CD4-positive, alpha-beta T cell treated with Interleukin-6 for 4 hours (primary cell): Measurements from ENCODE around the gene SLC25A26.
A peak's percentile ranks its signal among the peaks of the same experiment; 100 is the strongest.

ENCODE experiments used
- DNase-seq: peaks from one replicate; pipeline ENCODE4 v3.0.0-alpha.2; 2020; ENCODE audit warnings: mixed read lengths

The SLC25A26 gene

DNA sequence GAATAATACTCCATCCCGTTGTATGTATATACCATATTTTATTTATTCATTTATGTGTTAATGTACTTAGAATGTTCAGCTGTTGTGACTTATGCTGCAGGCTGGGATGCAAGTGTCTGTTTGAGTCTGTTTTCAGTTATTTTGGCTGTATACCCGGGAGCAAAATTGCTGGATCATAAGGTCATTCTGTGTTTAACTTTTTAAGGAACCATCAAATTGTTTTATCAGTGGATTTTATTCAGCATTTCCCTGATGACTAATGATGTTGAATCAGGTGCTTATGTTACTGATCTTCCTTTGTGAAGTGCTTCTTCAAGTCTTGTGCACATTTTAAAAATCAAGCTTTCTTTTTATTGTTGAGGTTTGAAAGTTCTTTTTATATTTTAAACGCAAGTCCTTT, 118.1 kb downstream of the SLC25A26 start:
- no peak for DNase-seq

GRCh38 chr3:66342717-66343356, 122.0 kb downstream of the SLC25A26 start:
- DNase-seq = no peak

DNA sequence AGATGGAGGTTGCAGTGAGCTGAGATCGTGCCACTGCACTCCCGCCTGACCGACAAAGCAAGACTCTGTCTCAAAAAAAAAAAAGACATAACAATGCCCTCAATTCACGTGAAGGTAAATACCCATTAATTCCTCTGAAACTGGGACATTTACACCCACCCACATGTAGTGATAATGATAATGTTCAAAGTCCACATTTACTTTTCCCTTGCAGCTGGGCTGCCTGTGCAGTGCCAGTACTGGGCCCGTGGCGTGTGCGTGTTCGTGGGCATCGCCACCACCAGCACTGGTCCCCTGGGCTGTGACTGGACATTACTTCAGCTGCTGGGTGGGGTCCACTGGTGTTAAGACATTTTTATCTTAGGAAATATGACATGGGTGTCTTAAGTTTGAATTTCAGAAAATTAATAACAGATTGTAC, 123.6 kb downstream of the SLC25A26 start:
- DNase-seq = no peak

GRCh38 chr3:66344848-66345578, 124.2 kb downstream of the SLC25A26 start:
- DNase-seq = no peak

DNA sequence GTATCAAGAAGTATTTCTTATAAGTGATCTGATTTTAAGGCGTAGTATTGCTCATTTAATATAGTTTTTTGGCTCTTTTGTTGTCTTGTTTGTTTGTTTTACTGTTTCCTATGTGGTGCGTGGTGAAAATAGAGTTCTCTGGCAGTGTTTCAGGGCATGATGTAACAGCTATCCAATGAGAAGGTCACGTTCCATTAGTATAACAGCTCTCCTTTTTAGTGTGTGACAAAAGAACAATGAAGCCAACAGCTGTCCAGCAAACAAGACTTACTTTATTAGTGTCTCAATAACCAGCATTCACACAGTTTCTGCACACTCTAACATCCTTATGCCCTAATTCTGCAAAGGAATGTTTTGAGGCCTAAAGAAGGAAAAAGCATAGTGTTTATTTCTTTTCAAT, 127.9 kb downstream of the SLC25A26 start:
- no peak for DNase-seq

DNA sequence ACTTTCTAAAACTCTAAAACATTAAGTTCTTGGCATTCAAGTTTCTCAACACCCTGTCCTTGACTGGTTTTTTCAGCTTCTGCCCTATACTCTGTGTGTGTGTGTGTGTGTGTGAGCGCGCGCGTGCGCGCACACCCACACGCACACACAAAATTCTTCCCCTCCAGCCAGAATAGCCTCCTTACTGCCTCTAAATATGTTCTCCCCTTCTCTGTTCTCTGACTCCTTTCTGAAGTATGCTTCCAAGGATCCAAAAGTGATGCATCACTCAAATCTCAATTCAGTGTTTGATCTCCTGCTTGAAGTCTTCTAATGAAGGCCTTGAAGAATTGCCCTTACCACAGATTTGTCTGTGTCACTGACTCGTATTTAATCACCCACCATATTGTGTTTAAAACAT, 129.8 kb downstream of the SLC25A26 start:
- DNase-seq = no peak

DNA sequence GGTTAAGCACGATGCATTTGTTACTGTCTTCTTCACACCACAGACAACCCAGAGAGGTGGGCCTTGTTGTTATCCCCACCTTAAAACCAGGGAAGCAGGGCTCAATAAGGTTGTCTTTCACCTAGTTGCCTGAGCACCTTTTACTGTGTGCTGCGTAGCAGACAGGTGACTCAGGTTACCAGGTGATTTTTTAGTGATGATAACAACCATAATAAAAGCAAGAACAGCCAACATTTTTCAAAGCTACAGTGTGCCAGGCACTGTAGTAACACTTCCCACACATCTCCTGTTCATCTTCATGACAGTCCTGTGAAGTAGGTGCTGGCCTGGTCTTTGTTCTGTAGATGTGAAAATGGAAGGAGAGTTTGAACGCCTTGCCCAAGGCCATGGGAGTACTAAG, 132.2 kb downstream of the SLC25A26 start:
- DNase-seq = no peak

GRCh38 chr3:66353530-66353929, 132.7 kb downstream of the SLC25A26 start:
- DNase-seq = no peak

DNA sequence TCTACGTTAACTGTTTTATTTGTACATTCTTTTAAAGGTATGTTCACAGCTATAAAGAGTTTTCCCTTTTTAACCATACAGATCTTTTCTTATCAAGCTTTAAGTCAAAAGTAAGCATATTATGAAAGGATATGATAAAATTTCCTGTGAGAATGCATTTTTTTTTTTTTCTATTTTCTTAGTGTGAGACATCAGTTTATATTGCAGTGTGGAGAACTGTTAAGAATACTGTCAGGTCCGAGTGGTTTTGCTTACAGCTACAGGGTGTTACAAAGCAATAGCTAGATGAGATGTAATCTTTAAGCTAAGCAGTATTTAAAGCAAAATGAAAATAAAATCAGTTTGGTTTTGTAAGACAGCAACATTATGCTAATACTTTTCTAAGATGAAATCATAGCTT, 133.2 kb downstream of the SLC25A26 start:
- no peak for DNase-seq

DNA sequence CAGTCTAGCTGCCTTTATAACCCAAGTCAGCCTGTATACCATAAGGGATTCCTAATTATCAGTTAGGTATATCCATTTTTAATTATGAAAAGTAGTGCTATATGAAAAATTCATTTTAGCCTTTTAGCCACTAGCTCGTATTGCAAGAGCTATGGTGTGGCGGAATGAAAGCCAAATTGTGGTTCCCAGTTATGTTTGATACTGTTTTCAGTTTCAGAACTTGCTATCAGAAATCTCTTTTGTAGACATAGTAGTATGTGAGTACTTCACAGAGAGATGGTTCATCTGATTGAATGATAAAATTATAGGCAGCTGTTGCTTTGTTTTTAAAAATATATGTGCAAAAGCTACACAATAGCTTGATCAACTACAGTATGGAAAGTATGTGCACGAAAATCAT, 134.6 kb downstream of the SLC25A26 start:
- no peak for DNase-seq

- DNase-seq = no peak
These were observed 135.2 kb downstream of the SLC25A26 start for GRCh38 chr3:66355997-66356396.

DNA sequence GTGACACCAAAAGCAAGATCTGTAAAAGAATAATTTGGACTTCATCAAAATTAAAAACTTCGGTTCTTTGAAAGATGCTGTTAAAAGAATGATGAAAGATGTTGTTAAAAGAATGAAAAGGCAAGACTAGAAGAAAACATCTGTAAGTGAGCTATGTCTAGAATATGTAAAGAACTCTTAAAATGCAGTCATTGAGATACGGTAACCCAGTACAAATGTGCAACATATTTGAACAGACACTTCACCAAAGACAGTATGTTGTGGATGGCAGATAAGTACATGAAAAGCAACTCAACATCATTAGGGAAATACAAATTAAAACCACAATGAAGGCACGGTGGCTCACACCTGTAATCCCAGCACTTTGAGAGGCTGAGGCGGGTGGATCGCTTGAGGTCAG, 140.6 kb downstream of the SLC25A26 start:
- DNase-seq = no peak

- DNase-seq = no peak
These were observed 141.7 kb downstream of the SLC25A26 start for GRCh38 chr3:66362541-66362941.

DNA sequence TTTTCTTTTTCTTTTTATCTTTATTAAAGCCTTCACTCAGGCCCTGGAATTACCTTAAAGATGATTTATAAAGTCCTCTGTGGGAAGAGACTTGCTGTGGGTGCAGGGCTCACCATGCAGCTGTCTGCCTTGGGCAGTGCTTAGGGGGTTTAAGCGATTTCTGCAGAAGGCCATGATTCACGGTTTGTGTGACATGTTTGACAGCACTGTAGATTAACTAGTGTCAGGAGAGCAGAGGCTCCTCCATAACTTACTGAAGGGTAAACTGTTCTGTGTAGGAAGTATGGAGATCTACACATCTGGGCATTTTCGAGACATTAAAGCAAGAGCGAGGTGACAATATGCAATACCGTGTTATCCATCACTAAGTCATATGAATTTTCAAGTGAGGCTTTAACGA, 142.3 kb downstream of the SLC25A26 start:
- no peak for DNase-seq

DNA sequence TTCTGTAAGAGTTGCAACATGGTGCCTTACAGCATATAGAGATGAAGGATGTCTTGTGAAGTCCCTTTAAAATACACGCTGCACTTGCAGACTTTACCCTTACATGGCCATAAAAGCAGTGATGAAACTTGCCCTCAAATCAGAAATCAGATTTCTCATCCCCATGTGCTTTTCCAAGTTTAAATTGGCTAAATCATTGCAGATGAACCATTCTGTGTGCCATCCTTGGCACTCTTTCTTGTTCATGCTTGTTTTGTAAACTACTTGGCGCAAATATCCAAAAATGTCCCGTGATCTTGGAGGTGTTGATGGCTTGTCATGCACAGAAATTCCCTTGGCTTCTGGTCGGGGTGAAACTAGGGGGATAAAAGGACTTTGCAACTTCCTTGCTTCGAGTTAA, 144.3 kb downstream of the SLC25A26 start:
- no peak for DNase-seq

DNA sequence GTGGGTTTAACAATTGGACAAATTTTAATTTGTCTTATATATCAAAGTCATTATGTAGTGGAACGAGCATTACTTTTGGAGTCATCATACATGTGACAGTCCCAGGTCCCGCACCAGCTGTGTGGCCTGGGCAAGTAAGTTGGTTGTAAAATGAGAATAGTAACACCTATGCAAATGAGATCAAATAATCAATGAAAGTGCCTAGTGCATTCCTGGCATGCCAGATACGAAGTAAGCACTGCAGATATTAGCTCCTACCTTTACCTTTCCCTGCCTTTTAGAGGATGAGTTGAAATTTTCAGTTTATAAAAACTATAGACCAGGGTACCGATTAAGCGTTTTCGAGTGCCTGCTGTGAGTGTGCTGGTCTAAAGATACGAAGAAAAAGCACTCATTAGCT, 145.9 kb downstream of the SLC25A26 start:
- no peak for DNase-seq

- no peak for DNase-seq
These were observed 147.2 kb downstream of the SLC25A26 start for GRCh38 chr3:66367979-66368378.

DNA sequence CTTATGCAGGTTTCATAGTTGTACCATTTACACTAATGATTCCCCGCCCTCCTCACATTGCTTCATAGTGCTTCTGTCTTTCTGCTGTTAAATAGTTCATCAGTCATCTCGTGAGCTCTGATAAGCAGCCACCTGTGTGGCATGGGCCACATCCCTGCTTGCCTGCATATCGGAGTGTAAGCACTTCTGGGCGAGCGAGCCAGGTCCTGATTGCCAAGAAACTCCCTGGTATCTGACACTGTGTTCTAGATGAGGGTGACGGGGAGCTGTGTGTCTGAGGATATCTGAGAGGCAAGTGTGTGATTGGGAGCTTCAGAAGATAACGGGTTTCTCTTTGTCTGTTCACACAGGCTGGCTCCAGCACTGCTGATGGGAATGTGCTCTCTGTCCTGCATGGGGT, 149.4 kb downstream of the SLC25A26 start:
- DNase-seq = no peak

DNA sequence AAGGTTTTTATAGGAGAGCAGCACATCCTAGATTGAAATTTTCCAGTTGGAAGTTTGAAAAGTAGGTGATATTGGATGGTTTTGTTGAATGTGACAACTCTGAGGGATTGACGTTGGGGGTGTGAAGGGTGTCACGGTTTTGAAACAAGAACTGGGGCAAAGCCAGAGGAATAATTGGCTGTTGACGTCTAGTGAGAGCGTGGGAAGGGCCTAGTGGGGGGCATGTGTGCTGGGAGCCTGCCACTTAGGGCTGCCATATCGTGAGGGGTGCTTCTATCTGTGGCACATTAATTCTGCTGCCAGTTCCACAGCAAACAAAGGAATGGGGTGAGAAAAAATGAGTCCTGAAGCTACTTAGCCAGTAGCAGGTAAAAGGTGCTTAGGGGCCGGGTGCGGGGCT, 150.6 kb downstream of the SLC25A26 start:
- DNase-seq = no peak

GRCh38 chr3:66372681-66373350, 152.0 kb downstream of the SLC25A26 start:
- DNase-seq = peak; percentile 58

DNA sequence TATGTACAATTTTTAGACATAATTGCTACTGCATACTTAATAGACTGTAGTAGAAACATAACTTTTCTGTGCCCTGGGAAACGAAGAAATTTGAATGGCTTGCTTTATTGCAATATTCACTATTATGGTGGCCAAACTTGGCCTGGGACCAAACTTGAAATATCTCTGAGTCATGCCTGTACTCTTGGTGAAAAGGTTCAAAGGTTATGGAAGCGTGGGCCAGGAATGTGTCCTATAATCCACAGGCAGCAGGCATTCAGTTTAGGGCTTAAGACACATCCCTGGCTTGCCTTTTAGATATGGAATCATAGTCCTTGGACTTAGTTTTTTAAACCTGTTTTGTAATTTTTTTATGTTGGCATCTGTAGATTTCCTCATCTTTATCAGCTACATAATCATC, 155.8 kb downstream of the SLC25A26 start:
- DNase-seq = no peak

DNA sequence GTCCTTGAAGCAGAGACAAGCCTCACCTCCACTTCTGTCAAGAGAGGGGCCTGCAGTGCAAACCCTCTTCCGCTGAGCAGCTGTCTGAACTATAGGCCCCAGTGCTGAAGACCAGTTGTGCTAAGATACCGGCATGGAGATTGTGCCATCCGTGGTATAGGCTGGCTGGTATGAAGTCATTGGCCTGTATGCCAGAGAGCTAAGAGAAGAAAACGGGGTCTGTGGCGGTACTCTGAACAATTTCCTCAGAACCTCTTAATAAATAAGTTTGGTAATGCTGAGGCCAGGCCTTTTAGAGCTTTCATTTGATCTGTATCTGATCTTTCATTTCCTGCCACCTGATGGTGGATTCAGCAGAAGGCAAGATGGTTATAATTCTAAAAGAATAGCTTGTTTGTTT, 157.0 kb downstream of the SLC25A26 start:
- DNase-seq = peak; percentile 21

GRCh38 chr3:66378256-66378655, 157.5 kb downstream of the SLC25A26 start:
- peak; percentile 58 for DNase-seq

- no peak for DNase-seq
These were observed 158.8 kb downstream of the SLC25A26 start for GRCh38 chr3:66379565-66379964.
